ENCODE results near the gene CROCC2.

CROCC2 gene

GRCh38 chr2:240921311-240921994, 15.3 kb downstream of the CROCC2 start:
- DNase-seq (ENCODE audit: low read depth), result no peak

- no peak for DNase-seq (ENCODE audit: low read depth)
Measured at GRCh38 chr2:240921995-240922244, 15.8 kb downstream of the CROCC2 start.

- DNase-seq (ENCODE audit: low read depth), result no peak
Measured at GRCh38 chr2:240922245-240922981, 16.3 kb downstream of the CROCC2 start.

- DNase-seq (ENCODE audit: low read depth), result no peak
Measured at GRCh38 chr2:240922982-240923537, 16.9 kb downstream of the CROCC2 start.

GRCh38 chr2:240925191-240925567, 19.0 kb downstream of the CROCC2 start:
- DNase-seq (ENCODE audit: low read depth), result no peak

GRCh38 chr2:240925568-240926515, 19.7 kb downstream of the CROCC2 start:
- no peak for DNase-seq (ENCODE audit: low read depth)

- DNase-seq (ENCODE audit: low read depth), result no peak
Measured at GRCh38 chr2:240926516-240927389, 20.6 kb downstream of the CROCC2 start.

GRCh38 chr2:240927390-240927781, 21.2 kb downstream of the CROCC2 start:
- no peak for DNase-seq (ENCODE audit: low read depth)

GRCh38 chr2:240928476-240929363, 22.6 kb downstream of the CROCC2 start:
- no peak for DNase-seq (ENCODE audit: low read depth)

GRCh38 chr2:240929364-240930095, 23.4 kb downstream of the CROCC2 start:
- DNase-seq (ENCODE audit: low read depth), result no peak

- DNase-seq (ENCODE audit: low read depth), result no peak
Measured at GRCh38 chr2:240930096-240930630, 24.0 kb downstream of the CROCC2 start.

GRCh38 chr2:240930631-240931318, 24.6 kb downstream of the CROCC2 start:
- DNase-seq (ENCODE audit: low read depth), result no peak

GRCh38 chr2:240931319-240931949, 25.3 kb downstream of the CROCC2 start:
- DNase-seq (ENCODE audit: low read depth), result no peak

- DNase-seq (ENCODE audit: low read depth), result no peak
Measured at GRCh38 chr2:240932001-240932723, 26.0 kb downstream of the CROCC2 start.

GRCh38 chr2:240932724-240933047, 26.6 kb downstream of the CROCC2 start:
- DNase-seq (ENCODE audit: low read depth), result no peak

GRCh38 chr2:240933048-240933965, 27.2 kb downstream of the CROCC2 start:
- no peak for DNase-seq (ENCODE audit: low read depth)

Data from stimulated activated CD8-positive, alpha-beta memory T cell treated with anti-CD3 and anti-CD28 coated beads, Interleukin-15, amount 100 ng/mL, for 1 hour (primary cell).